Measurements from ENCODE around the gene AFF1.

DNA sequence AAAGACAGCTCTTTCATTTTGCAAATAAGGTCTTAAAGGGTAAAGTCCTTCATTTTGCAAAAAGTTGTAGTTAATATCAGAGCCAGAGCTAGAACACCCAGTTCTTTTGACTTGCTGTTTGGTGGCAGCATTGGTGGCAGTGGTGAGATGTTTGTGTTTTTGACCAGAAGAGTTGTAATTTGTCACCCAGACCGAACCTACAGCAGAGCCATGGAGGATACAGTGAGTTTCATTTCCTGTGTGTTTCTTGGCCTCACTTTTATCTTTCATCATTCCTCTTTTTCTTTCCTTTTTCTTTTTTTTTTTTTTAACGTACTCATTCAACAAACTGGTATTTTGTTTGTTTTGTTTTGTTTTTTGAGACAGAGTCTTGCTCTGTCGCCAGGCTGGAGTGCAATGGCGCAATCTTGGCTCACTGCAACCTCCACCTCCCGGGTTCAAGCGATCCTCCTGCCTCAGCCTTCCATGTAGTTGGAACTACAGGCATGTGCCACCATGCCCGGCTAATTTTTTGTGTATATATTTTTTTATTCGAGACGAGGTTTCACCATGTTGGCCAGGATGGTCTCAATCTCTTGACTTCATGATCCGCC is 116.4 kb downstream of the AFF1 start:
- no peak for TF ChIP-seq CTCF (conservative IDR thresholded peaks at IDR 0.05 in 1 of 2, IDR thresholded peaks at IDR 0.05 in 1 of 2; ENCODE audit: extremely low read depth in 1 of 2, insufficient read depth in 1 of 2, low read depth in 1 of 2, low read length in 2 of 2)
- TF ChIP-seq EZH2 (IDR thresholded peaks at IDR 0.05; ENCODE audit: borderline replicate concordance, low read length) = no peak

All from mammary epithelial cell (primary cell).